ENCODE measurements around the gene MAMSTR.
"Not testable (repeated sequence)": the region's sequence is repeated elsewhere in the genome, so short reads cannot be mapped to it uniquely, and the experiment has no call there.

The MAMSTR gene

DNA sequence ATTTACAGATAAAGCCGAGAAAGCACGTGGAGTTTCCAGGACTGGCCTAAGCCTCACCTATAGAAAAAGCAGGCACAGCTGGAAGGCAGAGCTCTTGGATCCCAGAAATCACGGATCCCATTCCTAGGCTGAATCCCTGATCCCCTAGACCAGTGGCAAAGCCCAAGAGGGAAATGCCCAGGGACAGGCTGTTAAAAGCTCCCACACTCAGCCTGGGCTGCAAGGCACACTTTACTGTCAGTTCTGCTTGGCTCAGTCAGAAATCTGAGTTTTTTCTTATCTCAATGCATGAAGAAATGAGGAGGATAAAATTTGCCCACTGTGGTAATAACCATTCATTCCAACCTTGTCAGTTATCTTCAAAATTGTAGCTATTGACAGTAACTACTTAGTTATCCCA, 31.7 kb downstream of the MAMSTR start:
- Histone ChIP-seq H3K4me3 (ENCODE audit: low read depth, low read length) (no peak overlapping the region), H3K4me1 (ENCODE audit: control insufficient read depth, insufficient read depth, low read length) (no peaks in the 10 kb centered on the region)

DNA sequence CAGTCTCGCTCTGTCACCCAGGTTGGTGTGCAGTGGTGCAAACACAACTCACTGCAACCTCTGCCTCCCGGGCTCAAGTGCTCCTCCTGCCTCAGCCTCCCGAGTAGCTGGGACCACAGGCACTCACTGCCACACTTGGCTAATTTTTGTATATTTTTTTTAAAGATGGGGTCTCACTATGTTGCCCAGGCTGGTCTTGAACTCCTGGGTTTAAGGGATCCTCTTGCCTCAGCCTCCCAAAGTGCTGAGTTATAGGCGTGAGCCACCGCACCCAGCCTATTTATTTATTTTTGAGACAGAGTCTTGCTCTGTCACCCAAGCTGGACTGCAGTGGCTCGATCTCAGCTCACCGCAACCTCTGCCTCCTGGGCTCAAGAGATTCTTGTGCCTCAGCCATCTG, 32.9 kb downstream of the MAMSTR start:
- H3K9me3 ChIP-seq (ENCODE audit: control insufficient read depth, insufficient read depth, low read length); H3K9ac ChIP-seq (ENCODE audit: low read depth, low read length); H3K4me3 ChIP-seq (ENCODE audit: low read depth, low read length); H3K4me1 ChIP-seq (ENCODE audit: control insufficient read depth, insufficient read depth, low read length); H3K36me3 ChIP-seq (ENCODE audit: control insufficient read depth, insufficient read depth, low read length); H3K27me3 ChIP-seq (ENCODE audit: control insufficient read depth, insufficient read depth, low read length): not testable (repeated sequence)

More for the DNA sequence above, 31.7 kb downstream of the MAMSTR start:
- H3K27me3 ChIP-seq (ENCODE audit: control insufficient read depth, insufficient read depth, low read length): no peaks in the 10 kb centered on the region
- H3K9me3 ChIP-seq (ENCODE audit: control insufficient read depth, insufficient read depth, low read length): no peaks in the 10 kb centered on the region
- H3K9ac ChIP-seq (ENCODE audit: low read depth, low read length): no peak overlapping the region
- no peaks in the 10 kb centered on the region for H3K36me3 ChIP-seq (ENCODE audit: control insufficient read depth, insufficient read depth, low read length)

DNA sequence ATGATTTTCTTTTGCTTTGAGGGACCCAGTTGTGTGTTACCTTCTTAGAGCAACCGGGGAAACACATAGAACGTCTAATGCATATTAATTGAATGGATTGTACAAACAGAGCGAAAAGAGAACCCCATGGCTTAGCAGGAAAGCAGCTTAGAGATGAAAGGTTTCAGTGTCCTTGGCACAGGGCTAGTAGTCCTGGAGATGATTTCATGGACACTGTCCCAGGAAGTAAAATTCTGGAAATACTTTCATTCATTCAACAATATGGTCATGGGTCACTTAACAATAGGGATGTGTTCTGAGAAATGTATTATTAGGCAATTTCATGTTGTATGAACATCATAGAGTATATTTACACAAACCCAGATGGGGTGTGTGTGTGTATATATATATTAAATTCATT, 33.4 kb downstream of the MAMSTR start:
- H3K9ac ChIP-seq (ENCODE audit: low read depth, low read length): no peak overlapping the region

DNA sequence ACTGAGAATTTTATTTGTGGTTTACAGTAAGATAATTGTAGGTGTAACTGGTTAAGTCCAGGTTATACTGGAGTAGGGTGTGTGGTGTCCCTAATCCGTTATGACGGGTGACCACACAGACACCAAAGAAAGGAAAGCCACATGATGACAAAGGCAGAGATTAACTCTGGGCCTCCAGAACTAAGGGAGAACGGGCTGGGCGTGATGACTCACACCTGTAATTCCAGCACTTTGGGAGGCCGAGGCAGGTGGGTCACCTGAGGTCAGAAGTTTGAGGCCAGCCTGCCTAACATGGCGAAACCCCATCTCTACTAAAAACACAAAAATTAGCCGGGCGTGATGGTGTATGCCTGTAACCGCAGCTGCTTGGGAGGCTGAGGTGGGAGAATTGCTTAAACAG, 33.9 kb downstream of the MAMSTR start:
- Histone ChIP-seq H3K9me3 (ENCODE audit: control insufficient read depth, insufficient read depth, low read length) (no peaks in the 10 kb centered on the region), H3K27me3 (ENCODE audit: control insufficient read depth, insufficient read depth, low read length) (no peaks in the 10 kb centered on the region), H3K4me3 (ENCODE audit: low read depth, low read length) (no peak overlapping the region), H3K9ac (ENCODE audit: low read depth, low read length) (no peak overlapping the region), H3K36me3 (ENCODE audit: control insufficient read depth, insufficient read depth, low read length) (no peaks in the 10 kb centered on the region), H3K4me1 (ENCODE audit: control insufficient read depth, insufficient read depth, low read length) (no peaks in the 10 kb centered on the region)

More for the DNA sequence above, 33.4 kb downstream of the MAMSTR start:
- Histone ChIP-seq H3K9me3 (ENCODE audit: control insufficient read depth, insufficient read depth, low read length) (no peaks in the 10 kb centered on the region), H3K36me3 (ENCODE audit: control insufficient read depth, insufficient read depth, low read length) (no peaks in the 10 kb centered on the region), H3K4me3 (ENCODE audit: low read depth, low read length) (no peak overlapping the region), H3K4me1 (ENCODE audit: control insufficient read depth, insufficient read depth, low read length) (no peaks in the 10 kb centered on the region), H3K27me3 (ENCODE audit: control insufficient read depth, insufficient read depth, low read length) (no peaks in the 10 kb centered on the region)

DNA sequence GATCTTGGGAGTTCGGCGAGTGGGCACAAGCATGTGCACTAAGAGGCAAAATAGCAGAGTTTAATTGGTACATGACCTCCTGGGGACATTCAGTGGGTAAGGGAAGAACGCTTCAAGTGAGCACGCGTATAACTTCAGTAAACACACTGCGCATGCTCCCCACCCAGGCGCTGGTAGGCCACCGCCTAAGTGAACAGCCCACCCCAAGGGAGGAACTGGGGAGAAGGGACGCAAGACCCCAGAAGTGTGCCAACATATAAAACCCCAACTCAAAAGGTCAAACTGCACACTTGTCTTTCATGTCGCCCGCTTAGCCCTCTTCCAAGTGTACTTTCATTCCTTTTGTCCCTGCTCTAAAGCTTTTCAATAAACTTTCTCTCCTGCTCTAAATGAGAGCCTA, 36.2 kb downstream of the MAMSTR start:
- Histone ChIP-seq H3K9me3 (ENCODE audit: control insufficient read depth, insufficient read depth, low read length) (no peaks in the 10 kb centered on the region), H3K4me1 (ENCODE audit: control insufficient read depth, insufficient read depth, low read length) (no peaks in the 10 kb centered on the region), H3K36me3 (ENCODE audit: control insufficient read depth, insufficient read depth, low read length) (no peaks in the 10 kb centered on the region), H3K9ac (ENCODE audit: low read depth, low read length) (no peak overlapping the region), H3K4me3 (ENCODE audit: low read depth, low read length) (no peak overlapping the region), H3K27me3 (ENCODE audit: control insufficient read depth, insufficient read depth, low read length) (no peaks in the 10 kb centered on the region)

DNA sequence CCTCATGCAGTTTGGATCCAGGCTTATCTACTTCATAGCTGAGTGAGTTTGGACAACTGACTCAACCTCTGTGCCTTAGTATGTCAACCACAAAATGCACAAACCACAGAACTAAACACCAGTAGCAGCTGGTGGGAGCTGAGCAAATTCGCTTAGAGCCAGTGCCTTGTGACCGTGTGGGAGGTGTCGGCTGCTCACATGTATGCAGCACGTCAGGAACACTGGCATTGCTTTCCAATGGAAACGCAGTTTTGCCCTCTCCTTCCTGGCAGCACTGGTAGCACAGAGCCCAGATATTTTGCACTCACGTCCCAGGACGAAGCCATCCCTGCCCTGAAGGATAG, 38.4 kb downstream of the MAMSTR start:
- Histone ChIP-seq H3K9ac (ENCODE audit: low read depth, low read length) (no peak overlapping the region), H3K36me3 (ENCODE audit: control insufficient read depth, insufficient read depth, low read length) (no peaks in the 10 kb centered on the region), H3K9me3 (ENCODE audit: control insufficient read depth, insufficient read depth, low read length) (no peaks in the 10 kb centered on the region), H3K4me3 (ENCODE audit: low read depth, low read length) (no peak overlapping the region), H3K4me1 (ENCODE audit: control insufficient read depth, insufficient read depth, low read length) (no peaks in the 10 kb centered on the region), H3K27me3 (ENCODE audit: control insufficient read depth, insufficient read depth, low read length) (no peaks in the 10 kb centered on the region)

DNA sequence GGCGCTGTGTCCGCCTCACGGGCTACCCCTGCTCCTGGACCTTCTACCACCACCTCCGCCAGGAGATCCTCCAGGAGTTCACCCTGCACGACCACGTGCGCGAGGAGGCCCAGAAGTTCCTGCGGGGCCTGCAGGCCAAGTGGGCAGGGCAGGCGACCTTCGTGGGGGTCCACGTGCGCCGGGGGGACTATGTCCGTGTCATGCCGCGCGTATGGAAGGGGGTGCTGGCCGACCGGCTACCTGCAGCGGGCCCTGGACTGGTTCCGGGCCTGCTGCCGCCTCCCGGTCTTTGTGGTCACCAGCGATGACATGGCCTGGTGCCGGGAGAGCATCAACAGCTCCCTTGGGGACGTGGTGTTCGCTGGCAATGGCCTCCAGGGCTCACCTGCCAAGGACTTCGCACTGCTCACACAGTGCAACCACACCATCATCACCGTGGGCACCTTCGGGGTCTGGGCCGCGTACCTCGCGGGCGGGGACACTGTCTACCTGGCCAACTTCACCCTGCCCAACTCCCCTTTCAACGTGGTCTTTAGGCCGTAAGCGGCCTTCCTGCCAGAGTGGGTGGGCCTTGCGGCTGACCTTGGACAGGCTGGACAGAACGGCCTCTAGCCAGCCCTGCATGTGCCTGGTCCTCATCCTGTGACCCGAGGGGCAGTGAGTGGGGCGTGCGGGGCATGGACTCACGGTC, 38.9 kb downstream of the MAMSTR start:
- Histone ChIP-seq H3K4me1 (ENCODE audit: control insufficient read depth, insufficient read depth, low read length) (no peaks in the 10 kb centered on the region), H3K27me3 (ENCODE audit: control insufficient read depth, insufficient read depth, low read length) (no peaks in the 10 kb centered on the region), H3K36me3 (ENCODE audit: control insufficient read depth, insufficient read depth, low read length) (no peaks in the 10 kb centered on the region), H3K9me3 (ENCODE audit: control insufficient read depth, insufficient read depth, low read length) (no peaks in the 10 kb centered on the region), H3K9ac (ENCODE audit: low read depth, low read length) (no peak overlapping the region), H3K4me3 (ENCODE audit: low read depth, low read length) (no peak overlapping the region)

DNA sequence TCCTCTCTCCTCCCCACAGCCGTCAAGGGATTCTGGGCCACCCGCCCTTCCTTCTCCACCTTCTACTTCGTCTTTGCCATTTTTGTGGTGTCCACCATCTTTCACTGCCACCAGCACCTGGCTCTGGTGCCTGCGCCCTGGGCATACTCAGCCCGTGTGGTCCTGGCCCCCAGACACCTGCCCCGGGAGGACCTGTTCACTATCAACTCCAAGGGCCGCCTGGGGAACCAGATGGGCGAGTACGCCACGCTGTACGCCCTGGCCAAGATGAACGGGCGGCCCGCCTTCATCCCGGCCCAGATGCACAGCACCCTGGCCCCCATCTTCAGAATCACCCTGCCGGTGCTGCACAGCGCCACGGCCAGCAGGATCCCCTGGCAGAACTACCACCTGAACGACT, 39.5 kb downstream of the MAMSTR start:
- H3K9me3 ChIP-seq (ENCODE audit: control insufficient read depth, insufficient read depth, low read length); H3K4me1 ChIP-seq (ENCODE audit: control insufficient read depth, insufficient read depth, low read length); H3K36me3 ChIP-seq (ENCODE audit: control insufficient read depth, insufficient read depth, low read length); H3K9ac ChIP-seq (ENCODE audit: low read depth, low read length); H3K4me3 ChIP-seq (ENCODE audit: low read depth, low read length); H3K27me3 ChIP-seq (ENCODE audit: control insufficient read depth, insufficient read depth, low read length): not testable (repeated sequence)

DNA sequence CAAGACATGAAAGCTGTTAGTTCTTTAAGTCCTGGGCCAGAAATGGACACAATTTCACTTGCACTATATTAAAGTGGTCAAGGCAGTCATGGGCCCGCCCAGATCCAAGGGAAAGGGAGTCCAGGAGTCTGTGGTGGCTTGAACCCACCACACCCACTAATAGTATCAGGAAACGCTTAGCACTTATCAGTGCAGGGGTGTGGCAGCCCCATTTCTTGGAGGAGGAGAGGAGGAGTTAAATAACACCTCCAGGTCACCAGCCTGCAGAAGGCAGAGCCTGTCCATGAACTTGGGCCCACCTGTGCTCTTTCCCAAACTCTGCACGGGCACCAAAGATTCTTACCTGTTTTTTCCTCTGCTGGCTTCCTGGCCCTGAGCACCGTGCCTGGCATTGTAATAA, 41.3 kb downstream of the MAMSTR start:
- Histone ChIP-seq H3K4me3 (ENCODE audit: low read depth, low read length) (no peak overlapping the region), H3K36me3 (ENCODE audit: control insufficient read depth, insufficient read depth, low read length) (no peaks in the 10 kb centered on the region), H3K9me3 (ENCODE audit: control insufficient read depth, insufficient read depth, low read length) (no peaks in the 10 kb centered on the region), H3K4me1 (ENCODE audit: control insufficient read depth, insufficient read depth, low read length) (peaks cover 13% of the 10 kb centered on the region), H3K27me3 (ENCODE audit: control insufficient read depth, insufficient read depth, low read length) (peaks cover 8% of the 10 kb centered on the region), H3K9ac (ENCODE audit: low read depth, low read length) (no peak overlapping the region)

DNA sequence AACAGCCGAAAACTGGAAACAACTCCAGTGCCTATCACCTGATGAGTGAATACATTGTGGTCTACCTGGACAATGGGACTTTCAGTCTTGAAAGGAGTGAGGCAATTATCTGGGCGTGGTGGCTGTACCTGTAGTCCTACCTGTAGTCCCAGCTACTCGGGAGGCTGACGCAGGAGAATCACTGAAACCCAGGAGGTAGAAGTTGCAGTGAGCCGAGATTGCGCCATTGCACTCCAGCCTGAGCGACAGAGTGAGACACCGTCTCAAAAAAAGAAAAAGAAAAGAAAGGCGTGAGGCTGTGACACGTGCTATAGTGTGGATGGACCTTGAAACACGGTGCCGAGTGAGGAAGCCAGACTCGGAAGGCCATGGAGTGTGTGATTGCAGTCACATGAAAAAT, 42.6 kb downstream of the MAMSTR start:
- no peak overlapping the region for H3K9ac ChIP-seq (ENCODE audit: low read depth, low read length)
- no peak overlapping the region for H3K4me3 ChIP-seq (ENCODE audit: low read depth, low read length)
- H3K4me1 ChIP-seq (ENCODE audit: control insufficient read depth, insufficient read depth, low read length): peaks cover 13% of the 10 kb centered on the region
- no peaks in the 10 kb centered on the region for H3K36me3 ChIP-seq (ENCODE audit: control insufficient read depth, insufficient read depth, low read length)
- peaks cover 8% of the 10 kb centered on the region for H3K27me3 ChIP-seq (ENCODE audit: control insufficient read depth, insufficient read depth, low read length)
- H3K9me3 ChIP-seq (ENCODE audit: control insufficient read depth, insufficient read depth, low read length): no peaks in the 10 kb centered on the region

DNA sequence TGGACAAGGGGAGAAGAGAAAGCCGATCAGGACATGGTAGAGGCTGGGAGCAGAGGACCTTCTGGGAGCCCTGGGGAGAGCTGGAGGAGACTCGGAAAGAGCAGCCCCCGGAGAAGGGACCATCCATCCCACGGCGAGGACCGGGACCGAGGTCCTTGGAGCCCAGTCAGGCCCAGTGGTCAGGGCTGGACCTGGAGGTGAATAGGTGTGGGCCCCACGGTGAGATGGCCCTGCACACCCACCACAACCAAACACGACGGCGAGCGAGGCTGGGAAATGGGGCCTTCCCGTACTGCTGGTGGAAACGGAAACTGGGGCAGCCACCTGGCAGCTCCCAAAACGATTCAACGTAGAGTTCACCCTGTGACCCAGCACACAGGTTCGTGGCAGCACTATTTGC, 43.0 kb downstream of the MAMSTR start:
- Histone ChIP-seq H3K4me1 (ENCODE audit: control insufficient read depth, insufficient read depth, low read length) (peaks cover 13% of the 10 kb centered on the region), H3K9ac (ENCODE audit: low read depth, low read length) (no peak overlapping the region), H3K4me3 (ENCODE audit: low read depth, low read length) (no peak overlapping the region), H3K9me3 (ENCODE audit: control insufficient read depth, insufficient read depth, low read length) (no peaks in the 10 kb centered on the region), H3K36me3 (ENCODE audit: control insufficient read depth, insufficient read depth, low read length) (no peaks in the 10 kb centered on the region), H3K27me3 (ENCODE audit: control insufficient read depth, insufficient read depth, low read length) (peaks cover 8% of the 10 kb centered on the region)

DNA sequence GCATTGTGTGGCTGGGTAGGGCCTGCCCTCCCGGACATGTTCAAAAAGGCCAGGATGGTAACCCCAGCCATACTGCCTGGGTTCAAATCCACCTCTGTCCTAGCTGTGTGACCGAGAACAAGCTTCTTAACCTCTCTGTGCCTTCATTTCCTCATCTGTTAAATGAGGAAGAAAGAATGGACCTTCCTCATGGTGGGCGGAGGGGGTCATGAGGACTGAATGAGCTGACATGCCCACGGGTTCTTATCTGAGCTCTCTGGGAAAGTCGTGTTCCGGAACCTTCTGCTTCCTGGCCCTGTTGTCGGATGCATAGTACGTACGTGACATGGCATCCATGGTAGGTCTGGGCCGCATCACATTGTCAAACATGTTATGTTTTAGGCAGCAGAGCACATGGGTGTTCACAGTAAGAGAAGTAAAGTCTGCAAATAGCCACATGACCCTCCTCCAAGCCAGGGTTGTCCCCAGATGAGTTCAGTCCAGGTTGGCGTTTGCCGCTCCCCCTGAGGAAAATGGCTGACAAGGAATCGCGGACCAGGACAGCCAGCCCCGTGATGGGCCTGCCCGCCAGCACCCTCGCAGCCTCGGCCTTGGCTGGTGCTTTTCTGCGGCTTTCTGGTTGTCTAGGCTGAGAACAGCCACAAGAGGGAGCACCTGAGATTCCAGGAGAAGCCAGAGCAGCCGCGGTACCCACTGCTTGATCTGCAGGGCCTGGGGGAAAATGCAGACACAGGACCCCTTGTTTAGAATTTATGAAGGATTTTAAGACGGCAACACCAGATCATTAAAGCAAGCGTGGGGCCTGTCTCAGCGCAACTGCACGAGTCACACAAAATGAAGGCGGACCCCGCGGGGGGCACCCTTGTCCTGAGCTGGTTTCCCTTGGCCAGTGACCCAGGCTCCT, 44.4 kb downstream of the MAMSTR start:
- Histone ChIP-seq H3K27me3 (ENCODE audit: control insufficient read depth, insufficient read depth, low read length) (peaks cover 8% of the 10 kb centered on the region), H3K36me3 (ENCODE audit: control insufficient read depth, insufficient read depth, low read length) (no peaks in the 10 kb centered on the region), H3K4me3 (ENCODE audit: low read depth, low read length) (no peak overlapping the region), H3K9me3 (ENCODE audit: control insufficient read depth, insufficient read depth, low read length) (no peaks in the 10 kb centered on the region), H3K9ac (ENCODE audit: low read depth, low read length) (no peak overlapping the region), H3K4me1 (ENCODE audit: control insufficient read depth, insufficient read depth, low read length) (peaks cover 13% of the 10 kb centered on the region)

Measured in iPS-15b (cell line).